RPMI8226 (cell line): ENCODE measurements around the gene KCTD2.
A peak's percentile ranks its signal among the peaks of the same experiment; 100 is the strongest.
"Not testable (repeated sequence)": the region's sequence is repeated elsewhere in the genome, so short reads cannot be mapped to it uniquely, and the experiment has no call there.

Source experiments
- DNase-seq: peaks from one replicate; pipeline ENCODE4 v3.0.0-alpha.2; 2015

Gene KCTD2

DNA sequence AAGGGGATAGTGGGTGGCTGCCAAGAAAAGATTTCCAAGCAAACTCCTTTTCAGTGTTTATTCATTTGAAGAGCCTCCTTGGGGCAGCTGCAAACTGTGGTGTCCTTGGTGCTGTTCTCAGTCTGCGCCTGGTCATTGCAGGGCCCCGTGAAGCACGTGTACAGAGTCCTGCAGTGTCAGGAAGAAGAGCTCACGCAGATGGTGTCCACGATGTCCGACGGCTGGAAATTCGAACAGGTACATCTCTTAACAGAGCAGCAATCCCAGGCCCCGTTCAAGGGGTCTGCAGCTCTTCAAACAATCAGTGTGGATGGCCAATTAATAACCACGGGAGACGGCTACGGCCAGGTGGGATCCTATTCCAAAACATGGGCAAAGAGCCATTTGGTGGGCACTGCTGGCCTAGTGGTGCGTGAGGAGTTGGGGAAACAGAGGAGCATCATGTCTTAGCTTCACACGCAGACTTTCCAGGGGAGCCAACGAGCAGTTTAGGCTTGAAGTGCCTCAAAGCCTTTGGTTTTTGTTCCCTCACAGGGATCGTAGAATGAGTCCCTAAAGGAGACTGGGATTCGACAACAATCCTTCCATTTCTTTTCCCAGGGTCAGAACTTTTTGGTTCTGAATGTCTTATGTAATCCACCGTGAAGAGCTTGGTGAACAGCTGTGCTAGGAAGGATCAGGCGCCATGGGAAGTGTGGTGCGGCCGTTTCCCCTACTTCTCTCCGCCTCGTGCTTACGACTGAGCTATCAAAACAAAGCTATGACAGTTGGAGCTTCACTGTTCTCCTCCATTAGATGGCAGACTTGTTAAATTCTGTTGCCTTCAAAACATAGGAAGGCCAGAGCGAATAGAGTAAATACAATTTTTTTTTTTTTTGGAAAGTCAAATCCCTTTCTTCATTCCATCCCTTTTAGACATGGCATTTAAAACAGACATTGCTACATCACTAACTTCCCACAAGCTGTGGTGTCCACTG is 12.6 kb downstream of the KCTD2 start:
- peak; percentile 29 for DNase-seq

- DNase-seq: no peak
Observed at GRCh38 chr17:75060434-75061054, 13.5 kb downstream of the KCTD2 start.

- no peak for DNase-seq
Observed at GRCh38 chr17:75061055-75061438, 14.0 kb downstream of the KCTD2 start.

- DNase-seq: no peak
Observed at GRCh38 chr17:75061618-75062017, 14.6 kb downstream of the KCTD2 start.

DNA sequence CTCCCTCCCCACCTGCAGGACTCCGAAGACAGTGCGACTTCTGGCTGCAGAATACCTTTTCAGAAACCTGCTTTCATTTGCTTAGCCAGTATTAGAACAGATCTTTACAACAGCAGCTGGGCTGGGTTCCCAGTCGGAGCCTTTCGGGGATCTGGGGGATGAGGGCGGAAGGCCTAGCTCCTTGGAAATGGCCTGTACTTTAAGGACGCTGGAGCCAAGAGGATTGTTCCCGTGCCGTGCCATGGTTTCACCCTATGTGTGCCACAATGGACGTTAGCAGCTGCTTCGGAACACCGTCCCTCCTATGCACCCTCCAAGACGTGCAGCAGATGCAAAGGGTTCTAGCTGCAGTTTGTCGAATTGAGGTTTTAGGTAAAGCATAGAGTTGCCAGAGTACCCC is 16.2 kb downstream of the KCTD2 start:
- no peak for DNase-seq

DNA sequence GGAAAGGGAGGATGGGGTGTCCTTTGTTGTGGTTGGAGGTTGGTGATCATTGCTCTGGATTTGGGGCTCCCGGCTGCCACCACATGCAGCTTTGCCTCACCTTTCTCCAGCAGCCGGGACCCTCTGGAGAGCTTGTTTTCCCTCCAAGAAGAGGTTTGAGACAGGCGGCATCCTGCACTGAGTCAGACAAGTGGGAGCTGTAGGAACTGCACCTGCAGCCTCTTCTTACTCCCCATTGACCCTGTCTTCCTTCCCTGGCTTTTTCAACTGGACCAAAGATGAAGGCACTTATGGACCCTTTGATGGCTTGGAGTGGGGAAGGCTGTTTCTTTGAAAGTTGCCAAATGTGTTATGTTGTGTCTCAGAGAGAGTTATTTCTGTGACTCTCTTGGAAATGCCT is 16.6 kb downstream of the KCTD2 start:
- DNase-seq: no peak

- DNase-seq: no peak
Observed at GRCh38 chr17:75064040-75064439, 17.0 kb downstream of the KCTD2 start.

DNA sequence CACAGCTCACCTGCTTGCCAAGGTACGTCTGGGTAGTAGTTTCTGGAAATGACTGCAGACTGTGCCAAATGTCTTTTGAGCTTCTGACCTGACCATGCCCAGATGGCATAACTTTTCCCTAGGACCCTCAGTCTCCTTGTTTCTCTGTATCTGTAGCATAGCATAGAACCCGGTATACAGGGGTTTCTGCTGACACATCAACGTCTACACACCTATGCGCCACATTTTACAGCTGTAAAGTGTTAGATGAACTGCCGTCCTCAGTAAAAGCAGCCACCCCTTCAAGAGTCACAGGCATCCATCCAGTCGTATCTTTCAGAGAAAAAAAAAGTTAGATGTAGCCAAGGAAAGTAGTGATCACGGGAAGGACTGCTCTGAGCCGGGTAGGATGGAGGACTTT is 17.4 kb downstream of the KCTD2 start:
- DNase-seq: no peak

- no peak for DNase-seq
Observed at GRCh38 chr17:75064867-75065561, 18.0 kb downstream of the KCTD2 start.

- DNase-seq: peak; percentile 87
Observed at GRCh38 chr17:75065562-75066151, 18.6 kb downstream of the KCTD2 start.

DNA sequence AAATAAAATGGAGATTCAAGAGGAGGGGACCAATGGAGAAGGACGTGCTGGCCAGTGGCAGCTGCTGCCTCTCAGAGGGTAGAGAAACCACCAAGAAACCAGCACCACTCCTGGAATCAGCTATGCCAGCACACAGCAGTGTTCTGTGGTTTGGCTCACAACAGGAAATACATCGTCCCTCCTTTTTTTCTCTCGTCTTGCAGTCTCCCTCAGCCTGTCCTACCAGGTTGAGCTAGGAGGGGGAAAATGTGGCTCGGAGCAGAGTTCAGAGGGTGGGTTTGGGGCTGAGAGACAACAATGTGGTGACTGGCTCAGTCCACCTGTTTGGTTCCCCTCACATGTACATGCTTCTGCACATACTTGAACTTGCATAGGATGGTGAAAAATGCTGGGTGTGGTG is 20.8 kb downstream of the KCTD2 start:
- peak; percentile 88 for DNase-seq

- no peak for DNase-seq
Observed at GRCh38 chr17:75068750-75069149, 21.7 kb downstream of the KCTD2 start.

DNA sequence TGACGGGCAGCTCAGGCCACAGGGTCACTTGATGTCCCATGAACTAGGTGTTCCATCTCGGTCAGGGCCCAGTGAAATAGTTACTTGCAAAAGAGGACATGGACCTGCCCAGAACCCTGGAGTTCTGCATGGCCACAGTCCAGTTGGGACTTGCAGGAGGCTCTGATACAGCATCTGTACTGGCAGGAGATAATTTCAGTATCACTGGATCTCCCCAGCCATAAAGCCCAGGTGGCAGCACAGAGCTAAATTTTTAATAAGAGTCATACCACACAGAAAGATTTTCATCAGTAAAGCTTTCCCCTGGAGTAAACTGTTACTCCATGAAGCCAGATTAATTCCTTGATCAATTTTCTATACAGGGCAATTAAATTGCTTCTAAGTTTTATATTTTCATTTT is 22.8 kb downstream of the KCTD2 start:
- peak; percentile 58 for DNase-seq

- DNase-seq: not testable (repeated sequence)
Observed at GRCh38 chr17:75071478-75072271, 24.6 kb downstream of the KCTD2 start.

- DNase-seq: not testable (repeated sequence)
Observed at GRCh38 chr17:75072909-75073308, 25.9 kb downstream of the KCTD2 start.

DNA sequence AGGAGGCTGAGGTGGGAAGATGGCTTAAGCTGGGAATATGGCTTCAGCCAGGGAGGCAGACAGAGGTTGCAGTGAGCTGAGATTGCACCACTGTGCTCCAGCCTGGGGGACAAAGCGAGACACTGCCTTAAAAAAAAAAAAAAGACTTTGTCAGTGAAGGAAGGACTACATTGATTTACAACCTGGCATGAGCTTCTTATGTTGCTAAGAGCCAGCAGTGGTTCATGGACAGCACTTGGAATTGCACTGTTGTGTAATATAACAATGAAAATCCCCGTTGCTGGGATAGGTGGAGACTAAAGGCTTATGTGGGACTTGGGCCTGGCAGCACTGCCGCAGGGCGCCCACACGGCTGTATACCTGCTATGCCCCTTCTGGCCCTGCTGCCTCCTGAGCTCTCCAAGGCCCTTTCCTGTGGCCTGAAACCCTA is 26.6 kb downstream of the KCTD2 start:
- DNase-seq: no peak

DNA sequence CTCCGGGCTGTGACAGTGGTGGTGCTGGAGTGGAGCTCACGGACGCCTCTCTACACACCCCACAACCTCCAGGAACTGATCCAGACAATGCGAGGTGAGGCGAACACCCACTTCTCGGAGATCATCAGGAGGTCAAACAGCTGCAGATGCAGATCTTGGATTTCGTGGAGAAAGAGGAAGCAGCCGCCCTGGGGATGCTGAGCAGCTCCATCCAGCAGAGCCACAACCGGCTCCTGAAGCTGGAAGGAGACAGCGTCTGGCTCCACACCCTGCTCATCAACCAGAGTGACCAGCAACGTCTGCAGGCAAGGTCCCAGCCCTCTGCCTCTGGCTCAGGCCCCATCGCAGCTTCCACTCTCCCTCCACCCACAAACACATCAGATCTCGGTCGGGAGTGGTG is 27.5 kb downstream of the KCTD2 start:
- DNase-seq: no peak

DNA sequence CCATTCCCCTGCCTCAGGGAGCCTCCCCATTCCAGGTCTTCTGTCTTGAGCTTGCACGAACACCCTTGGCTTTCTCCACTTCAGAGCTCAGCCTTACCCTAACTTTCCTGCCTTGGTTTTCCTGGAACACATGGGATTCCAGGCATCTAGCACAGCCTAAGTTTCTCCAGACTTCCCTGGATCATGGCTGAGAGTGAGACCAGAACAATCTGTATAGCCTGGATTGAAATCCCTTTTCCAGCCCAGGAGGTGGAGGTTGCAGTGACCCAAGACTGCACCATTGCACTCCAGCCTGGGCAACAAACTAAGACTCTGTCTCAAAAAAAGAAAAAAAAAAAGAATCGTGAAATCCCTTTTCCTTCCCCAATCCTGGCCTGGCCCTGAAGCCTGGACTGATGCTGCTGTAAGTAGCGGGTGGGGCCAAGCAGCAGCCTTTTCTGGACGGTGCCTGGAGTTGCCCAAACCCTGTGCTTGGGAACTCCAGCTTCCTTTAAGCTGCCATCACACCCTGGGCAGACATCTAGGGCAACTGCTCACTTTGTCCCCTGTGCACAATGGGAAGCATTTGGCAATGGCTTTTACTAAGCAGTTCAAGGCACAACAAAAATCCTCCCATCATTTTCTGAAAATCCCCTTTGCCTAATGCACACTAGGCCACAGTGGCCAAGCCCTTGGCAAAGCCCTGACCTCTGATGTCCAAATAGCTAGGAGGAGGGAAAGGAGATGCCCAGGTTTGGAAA is 28.7 kb downstream of the KCTD2 start:
- DNase-seq: no peak

- DNase-seq: no peak
Observed at GRCh38 chr17:75077072-75077495, 30.1 kb downstream of the KCTD2 start.

DNA sequence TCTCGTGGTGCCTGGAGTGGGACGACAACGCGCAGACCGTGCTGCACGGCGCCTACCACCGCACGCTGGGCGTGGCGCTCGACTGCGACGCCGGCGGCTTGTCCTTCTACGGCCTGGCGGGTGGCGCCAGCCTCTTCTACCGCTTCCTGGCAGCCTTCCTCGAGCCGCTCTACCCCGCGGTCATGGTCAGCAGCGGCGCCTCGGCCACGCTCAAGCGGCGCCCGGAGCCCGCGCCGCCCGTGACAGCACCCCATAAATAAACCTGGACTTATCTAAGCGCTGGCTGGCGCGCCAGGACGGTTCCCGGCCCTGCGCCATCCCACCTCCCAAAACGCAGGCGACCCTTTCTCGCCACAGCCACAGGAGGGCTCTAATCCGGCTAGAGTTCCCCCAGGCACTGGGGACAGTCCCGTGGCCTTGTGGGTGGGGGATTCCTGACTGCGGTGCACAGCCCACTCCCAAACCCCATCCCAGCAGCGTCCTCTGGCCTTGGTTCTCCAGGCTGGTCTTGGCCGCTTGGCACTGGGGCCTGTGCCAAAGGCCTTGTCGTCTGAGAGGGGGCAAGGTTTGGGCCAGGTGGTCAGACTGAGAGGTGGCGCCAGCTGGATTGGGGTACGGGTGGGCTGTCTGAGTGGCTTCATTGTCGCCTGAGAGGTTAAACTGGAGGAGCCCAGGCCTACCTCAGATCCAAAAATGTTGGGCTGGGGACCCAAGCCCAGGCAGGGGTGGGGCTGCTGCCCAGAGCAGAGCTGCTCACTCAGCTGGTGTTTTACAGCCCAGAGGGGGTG is 30.7 kb downstream of the KCTD2 start:
- DNase-seq: no peak
